Tibial artery (tissue), 4 donors: ENCODE data around the gene RYR2.

Source experiments
- DNase-seq, 2 donors: peaks; one replicate each; pipeline ENCODE4 v3.0.0-alpha.2; 2019
- H3K27ac ChIP-seq, 2 donors: fragments of 200-600 bp; sonication (generic) in 1 of 2; 1 replicate in 1 of 2; 2 replicates in 1 of 2; pipeline ENCODE4 v1.5.1; 2018 to 2019; ENCODE audit warnings: mild to moderate bottlenecking in 1 of 2
- H3K27me3 ChIP-seq, 2 donors: fragments of 200-600 bp; sonication (generic) in 1 of 2; one replicate each; pipeline versions ENCODE4 v1.5.1 to v1.6.0; 2016 to 2019
- H3K36me3 ChIP-seq, 3 donors: fragments of 200-600 bp; sonication (generic) in 2 of 3; one replicate each; pipeline ENCODE4 v1.5.1; 2016 to 2019; ENCODE audit warnings: mild to moderate bottlenecking in 2 of 3
- H3K4me1 ChIP-seq, 4 donors: fragments of 200-600 bp; sonication (generic) in 2 of 4; 1 replicate in 3 of 4; 2 replicates in 1 of 4; pipeline ENCODE4 v1.5.1; 2016 to 2019
- H3K4me3 ChIP-seq, 2 donors: fragments of 200-600 bp; sonication (generic) in 1 of 2; 1 replicate in 1 of 2; 2 replicates in 1 of 2; pipeline ENCODE4 v1.5.1; 2018 to 2019; ENCODE audit warnings: mild to moderate bottlenecking in 2 of 2
- H3K9me3 ChIP-seq, 3 donors: fragments of 200-600 bp; sonication (generic) in 1 of 3; one replicate each; pipeline ENCODE4 v1.5.1; 2016 to 2019
- intact Hi-C: fragments of 100-400 bp; cut with DNase I; formaldehyde crosslinking; loops from one replicate; pipeline ENCODE4 v1.15.0; 2023; ENCODE audit warnings: low total_unique reads
- TF ChIP-seq, protein P1 (sequence below), 2 experiments: fragments of 200-600 bp in 1 of 2; fragments of 450-650 bp in 1 of 2; IDR thresholded peaks; one replicate each; pipeline ENCODE4 v1.5.1; 2017 to 2019; ENCODE audit warnings: antibody characterized with exemption in 2 of 2, mild to moderate bottlenecking in 1 of 2, moderate library complexity in 1 of 2

Gene RYR2

DNA sequence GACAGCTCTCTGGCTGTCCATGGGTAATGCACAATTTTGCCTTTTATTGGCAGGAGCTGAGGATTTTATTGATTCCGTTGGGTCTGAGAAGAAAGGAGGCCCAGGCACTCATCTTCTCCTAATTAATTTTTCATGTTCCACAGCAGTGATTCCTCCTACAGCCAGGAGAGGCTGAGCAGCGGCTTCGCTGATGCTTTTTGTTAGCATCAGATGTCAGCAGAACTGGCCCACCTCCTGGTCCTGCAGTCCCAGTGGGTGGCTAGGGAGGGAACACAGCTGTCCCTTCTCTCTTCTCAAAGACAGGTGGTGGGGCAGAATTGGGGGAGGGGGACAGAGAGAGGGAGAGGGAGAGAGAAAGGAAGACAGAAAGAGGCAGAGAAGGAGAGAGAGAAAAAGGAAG, 43.4 kb upstream of the RYR2 start:
- Histone ChIP-seq H3K36me3 (no peaks in the 10 kb centered on the region), H3K27ac (no peak overlapping the region), H3K4me3 (no peak overlapping the region), H3K9me3 (no peaks in the 10 kb centered on the region), H3K27me3 (no peaks in the 10 kb centered on the region), H3K4me1 (no peaks in the 10 kb centered on the region)
- TF ChIP-seq, protein P1, sequence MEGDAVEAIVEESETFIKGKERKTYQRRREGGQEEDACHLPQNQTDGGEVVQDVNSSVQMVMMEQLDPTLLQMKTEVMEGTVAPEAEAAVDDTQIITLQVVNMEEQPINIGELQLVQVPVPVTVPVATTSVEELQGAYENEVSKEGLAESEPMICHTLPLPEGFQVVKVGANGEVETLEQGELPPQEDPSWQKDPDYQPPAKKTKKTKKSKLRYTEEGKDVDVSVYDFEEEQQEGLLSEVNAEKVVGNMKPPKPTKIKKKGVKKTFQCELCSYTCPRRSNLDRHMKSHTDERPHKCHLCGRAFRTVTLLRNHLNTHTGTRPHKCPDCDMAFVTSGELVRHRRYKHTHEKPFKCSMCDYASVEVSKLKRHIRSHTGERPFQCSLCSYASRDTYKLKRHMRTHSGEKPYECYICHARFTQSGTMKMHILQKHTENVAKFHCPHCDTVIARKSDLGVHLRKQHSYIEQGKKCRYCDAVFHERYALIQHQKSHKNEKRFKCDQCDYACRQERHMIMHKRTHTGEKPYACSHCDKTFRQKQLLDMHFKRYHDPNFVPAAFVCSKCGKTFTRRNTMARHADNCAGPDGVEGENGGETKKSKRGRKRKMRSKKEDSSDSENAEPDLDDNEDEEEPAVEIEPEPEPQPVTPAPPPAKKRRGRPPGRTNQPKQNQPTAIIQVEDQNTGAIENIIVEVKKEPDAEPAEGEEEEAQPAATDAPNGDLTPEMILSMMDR (IDR thresholded peaks at IDR 0.05) = no peak
- DNase-seq = no peak
- intact Hi-C loops = no loop called here

DNA sequence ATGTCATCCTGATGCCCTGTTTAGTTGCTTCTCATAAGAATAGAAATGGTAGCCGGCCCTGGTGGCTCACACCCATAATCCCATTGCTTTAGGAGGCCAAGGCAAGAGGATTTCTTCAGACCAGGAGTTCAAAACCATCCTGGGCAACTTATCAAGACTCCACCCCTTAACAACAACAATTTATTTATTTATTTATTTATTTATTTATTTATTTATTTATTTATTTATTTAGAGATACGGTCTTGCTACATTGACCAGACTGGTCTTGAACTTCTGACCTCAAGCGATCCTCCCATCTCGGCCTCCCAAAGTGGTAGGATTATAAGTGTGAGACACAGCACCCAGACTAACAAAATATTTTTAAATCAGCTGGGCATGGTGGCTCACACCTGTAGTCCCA, 41.8 kb upstream of the RYR2 start:
- H3K4me3 ChIP-seq = no peak overlapping the region
- H3K4me1 ChIP-seq = no peaks in the 10 kb centered on the region
- H3K36me3 ChIP-seq = no peaks in the 10 kb centered on the region
- TF ChIP-seq, protein P1 (IDR thresholded peaks at IDR 0.05) = no peak
- H3K27ac ChIP-seq = no peak overlapping the region
- no peaks in the 10 kb centered on the region for H3K27me3 ChIP-seq
- no peaks in the 10 kb centered on the region for H3K9me3 ChIP-seq
- intact Hi-C loops = no loop called here
- DNase-seq = no peak

DNA sequence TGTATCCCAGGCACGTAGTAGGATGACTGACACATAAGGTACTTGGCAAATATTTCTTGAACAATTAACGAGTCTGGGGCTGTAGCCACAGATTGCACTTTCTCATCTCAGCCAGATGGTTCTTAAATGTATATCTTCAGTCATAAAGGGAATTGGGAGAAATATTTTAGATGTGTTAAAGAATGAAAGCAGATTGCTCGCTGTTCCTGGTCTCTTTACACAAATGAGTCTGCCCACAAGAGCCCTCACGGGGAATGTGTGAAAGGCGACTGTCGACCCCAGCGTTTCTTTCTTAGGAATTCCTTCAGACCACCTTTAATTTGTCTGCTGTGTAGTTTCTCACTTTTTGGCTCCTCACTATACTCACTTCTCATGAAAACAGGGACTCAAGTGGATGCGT, 38.5 kb upstream of the RYR2 start:
- intact Hi-C loops = no loop called here
- Histone ChIP-seq H3K27me3 (no peaks in the 10 kb centered on the region), H3K36me3 (no peaks in the 10 kb centered on the region), H3K4me3 (no peak overlapping the region), H3K27ac (no peak overlapping the region), H3K9me3 (no peaks in the 10 kb centered on the region), H3K4me1 (no peaks in the 10 kb centered on the region)
- no peak for DNase-seq
- TF ChIP-seq, protein P1 (IDR thresholded peaks at IDR 0.05) = no peak

DNA sequence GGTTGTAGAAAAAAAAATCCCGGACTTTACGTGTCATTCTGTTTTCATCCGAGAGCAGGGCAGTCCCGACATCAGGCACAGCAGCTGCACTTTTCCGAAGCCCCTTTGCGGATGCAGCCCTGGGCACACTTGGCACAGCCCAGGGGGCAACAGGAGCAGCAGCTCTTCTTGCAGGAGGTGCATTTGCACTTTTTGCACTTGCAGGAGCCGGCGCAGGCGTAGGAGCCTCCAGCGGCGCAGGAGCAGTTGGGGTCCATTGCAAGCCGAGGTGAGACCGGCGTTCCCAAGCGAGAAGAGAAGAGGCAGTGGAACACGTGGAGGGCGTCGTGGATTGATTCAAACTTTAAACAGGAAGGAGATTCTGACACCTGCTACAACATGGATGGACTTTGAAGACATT, 37.9 kb upstream of the RYR2 start, which contains the start of gene MT1HL1:
TSS of gene MT1HL1 (minus strand) at position 326 of the 400 bp plus-strand sequence. CDS start at position 257, 69 bp downstream.
- Histone ChIP-seq H3K36me3 (no peaks in the 10 kb centered on the region), H3K4me1 (no peaks in the 10 kb centered on the region), H3K4me3 (no peak within 1 kb of the TSS), H3K9me3 (no peaks in the 10 kb centered on the region), H3K27ac (no peak within 1 kb of the TSS), H3K27me3 (no peaks in the 10 kb centered on the region)
- DNase-seq = no peak
- TF ChIP-seq, protein P1 (IDR thresholded peaks at IDR 0.05) = no peak
- intact Hi-C loops = no loop called here

DNA sequence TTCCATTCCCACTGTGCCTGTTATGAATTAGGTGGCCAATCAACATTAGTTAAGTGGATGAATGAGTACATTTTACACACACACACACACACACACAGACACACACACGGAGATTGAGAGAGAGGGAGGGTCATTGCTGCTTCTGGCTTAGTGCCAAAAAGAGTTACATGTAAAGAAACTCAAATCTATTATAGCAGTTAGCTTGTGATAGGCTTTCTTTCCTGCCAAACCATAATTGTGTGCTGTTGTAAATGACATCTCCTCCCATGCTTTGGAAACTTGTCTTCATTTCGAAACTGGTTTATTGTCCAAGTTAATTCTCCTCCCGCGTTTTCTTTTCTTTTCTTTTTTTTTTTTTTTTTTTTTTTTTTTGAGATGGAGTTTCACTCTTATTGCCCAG, 36.3 kb upstream of the RYR2 start:
- peaks cover 0 to 9% (median under 1%) of the 10 kb centered on the region in 4 donors for H3K4me1 ChIP-seq
- no peaks in the 10 kb centered on the region for H3K36me3 ChIP-seq
- H3K9me3 ChIP-seq = no peaks in the 10 kb centered on the region
- TF ChIP-seq, protein P1 (IDR thresholded peaks at IDR 0.05) = no peak
- intact Hi-C loops = no loop called here
- H3K4me3 ChIP-seq = no peak overlapping the region
- H3K27me3 ChIP-seq = no peaks in the 10 kb centered on the region
- DNase-seq = no peak
- H3K27ac ChIP-seq = no peak overlapping the region
